Mammary epithelial cell (primary cell): ENCODE measurements around the gene FAM163A.

Source experiments
- EZH2 ChIP-seq: IDR thresholded peaks from 2 replicates; pipeline ENCODE4 v1.6.1; 2012; ENCODE audit warnings: low read length, inconsistent platforms, borderline replicate concordance
- TF ChIP-seq, protein P1 (sequence below), 2 donors: IDR thresholded peaks in 1 of 2; conservative IDR thresholded peaks in 1 of 2; 2 replicates each; pipeline ENCODE4 v1.5.1; 2011 to 2012; ENCODE audit warnings: inconsistent platforms in 2 of 2, low read length in 2 of 2, mild to moderate bottlenecking in 2 of 2, control low read depth in 1 of 2, low read depth in 1 of 2; ENCODE audit not compliant: insufficient read depth in 1 of 2; ENCODE audit errors: extremely low read depth in 1 of 2

DNA sequence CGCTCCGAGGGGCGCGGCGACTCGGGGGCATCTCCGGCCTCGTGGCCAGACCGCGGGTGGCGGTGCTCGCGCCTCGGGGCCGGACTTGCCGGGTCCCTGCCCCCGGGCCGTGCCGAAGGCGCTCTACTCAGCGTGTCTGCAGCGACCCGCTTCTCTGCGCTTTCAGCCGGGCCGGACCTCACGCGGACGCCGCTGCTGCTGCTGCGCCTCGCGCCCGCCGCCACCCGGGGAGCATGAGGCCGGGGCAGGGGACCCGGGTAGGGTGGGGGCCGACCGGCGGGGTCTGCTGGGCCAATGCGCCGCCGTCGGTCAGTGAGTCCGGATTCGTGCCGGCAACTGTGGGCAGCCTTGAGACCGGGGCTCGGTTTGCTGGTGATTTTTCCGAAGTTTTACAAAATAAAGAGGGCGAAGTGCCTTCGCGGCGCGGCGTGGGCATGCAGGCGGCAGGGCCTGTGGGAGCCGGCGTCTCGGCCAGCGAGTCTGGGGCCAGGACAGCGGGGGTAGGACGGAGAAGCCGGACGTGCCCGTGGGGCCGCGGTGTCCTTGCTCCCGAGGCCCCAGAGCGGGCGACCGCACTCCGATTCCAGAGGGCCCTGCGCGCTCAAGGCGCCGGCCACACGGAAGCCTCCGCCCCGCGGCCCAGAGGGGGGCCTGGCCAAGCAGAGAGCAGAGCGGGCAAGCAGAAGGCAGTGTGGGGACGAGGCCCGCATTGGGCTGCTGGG, 749 bp downstream of the FAM163A start:
- TF ChIP-seq, protein P1, sequence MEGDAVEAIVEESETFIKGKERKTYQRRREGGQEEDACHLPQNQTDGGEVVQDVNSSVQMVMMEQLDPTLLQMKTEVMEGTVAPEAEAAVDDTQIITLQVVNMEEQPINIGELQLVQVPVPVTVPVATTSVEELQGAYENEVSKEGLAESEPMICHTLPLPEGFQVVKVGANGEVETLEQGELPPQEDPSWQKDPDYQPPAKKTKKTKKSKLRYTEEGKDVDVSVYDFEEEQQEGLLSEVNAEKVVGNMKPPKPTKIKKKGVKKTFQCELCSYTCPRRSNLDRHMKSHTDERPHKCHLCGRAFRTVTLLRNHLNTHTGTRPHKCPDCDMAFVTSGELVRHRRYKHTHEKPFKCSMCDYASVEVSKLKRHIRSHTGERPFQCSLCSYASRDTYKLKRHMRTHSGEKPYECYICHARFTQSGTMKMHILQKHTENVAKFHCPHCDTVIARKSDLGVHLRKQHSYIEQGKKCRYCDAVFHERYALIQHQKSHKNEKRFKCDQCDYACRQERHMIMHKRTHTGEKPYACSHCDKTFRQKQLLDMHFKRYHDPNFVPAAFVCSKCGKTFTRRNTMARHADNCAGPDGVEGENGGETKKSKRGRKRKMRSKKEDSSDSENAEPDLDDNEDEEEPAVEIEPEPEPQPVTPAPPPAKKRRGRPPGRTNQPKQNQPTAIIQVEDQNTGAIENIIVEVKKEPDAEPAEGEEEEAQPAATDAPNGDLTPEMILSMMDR (conservative IDR thresholded peaks at IDR 0.05 in 1 of 2, IDR thresholded peaks at IDR 0.05 in 1 of 2; ENCODE audit: extremely low read depth in 1 of 2, insufficient read depth in 1 of 2, low read depth in 1 of 2, low read length in 2 of 2) = no peak
- TF ChIP-seq EZH2 = peak; percentile 71
